ENCODE data around the gene KDM2A.

The KDM2A gene
- total RNA-seq = 316 to 368 reads per million in 2 donors

DNA sequence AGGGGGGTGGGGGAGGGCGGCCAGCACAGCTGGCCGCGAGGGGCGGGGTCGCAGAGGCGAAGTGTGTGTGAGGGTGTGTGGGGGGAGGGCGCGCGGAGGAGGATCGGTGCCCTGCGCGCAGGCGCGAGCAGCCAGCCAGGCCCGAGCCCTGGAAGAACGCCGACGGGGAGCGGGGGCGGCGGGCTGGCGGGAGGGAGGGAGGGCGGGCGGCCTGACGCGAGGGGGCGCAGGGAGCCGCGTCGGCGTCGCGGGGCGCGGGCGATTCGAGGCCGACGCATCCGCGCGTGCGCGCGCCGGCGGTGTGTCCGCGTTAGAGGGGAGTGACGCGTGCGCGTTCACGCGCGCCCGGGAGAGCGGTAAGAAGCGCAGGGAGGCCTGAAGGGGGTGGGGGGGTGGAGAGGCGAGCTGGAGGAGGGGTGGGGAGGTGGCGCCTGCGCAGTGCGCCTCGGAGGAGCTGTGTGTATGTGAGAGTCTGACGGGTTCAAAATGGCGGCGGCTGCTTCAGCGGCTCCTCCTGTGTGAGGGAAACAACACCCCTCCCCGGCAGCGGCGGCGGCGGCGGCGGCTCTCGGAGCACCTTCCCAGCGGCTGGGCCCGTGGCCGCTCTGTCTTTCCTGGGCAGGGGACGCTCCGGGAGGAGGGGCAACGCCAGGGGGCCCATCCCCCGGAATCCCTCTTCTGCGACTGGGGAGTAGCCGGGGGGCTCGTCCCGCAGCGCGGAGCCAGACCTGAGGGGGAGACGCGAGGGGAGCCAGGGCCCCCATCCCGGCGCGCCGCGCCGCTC lies at the start of gene KDM2A:
TSS of gene KDM2A (plus strand) at position 463 of the 784 bp plus-strand sequence. CDS start 2,054 bp downstream, outside the sequence.
- DNase-seq = peak; percentile 100

DNA sequence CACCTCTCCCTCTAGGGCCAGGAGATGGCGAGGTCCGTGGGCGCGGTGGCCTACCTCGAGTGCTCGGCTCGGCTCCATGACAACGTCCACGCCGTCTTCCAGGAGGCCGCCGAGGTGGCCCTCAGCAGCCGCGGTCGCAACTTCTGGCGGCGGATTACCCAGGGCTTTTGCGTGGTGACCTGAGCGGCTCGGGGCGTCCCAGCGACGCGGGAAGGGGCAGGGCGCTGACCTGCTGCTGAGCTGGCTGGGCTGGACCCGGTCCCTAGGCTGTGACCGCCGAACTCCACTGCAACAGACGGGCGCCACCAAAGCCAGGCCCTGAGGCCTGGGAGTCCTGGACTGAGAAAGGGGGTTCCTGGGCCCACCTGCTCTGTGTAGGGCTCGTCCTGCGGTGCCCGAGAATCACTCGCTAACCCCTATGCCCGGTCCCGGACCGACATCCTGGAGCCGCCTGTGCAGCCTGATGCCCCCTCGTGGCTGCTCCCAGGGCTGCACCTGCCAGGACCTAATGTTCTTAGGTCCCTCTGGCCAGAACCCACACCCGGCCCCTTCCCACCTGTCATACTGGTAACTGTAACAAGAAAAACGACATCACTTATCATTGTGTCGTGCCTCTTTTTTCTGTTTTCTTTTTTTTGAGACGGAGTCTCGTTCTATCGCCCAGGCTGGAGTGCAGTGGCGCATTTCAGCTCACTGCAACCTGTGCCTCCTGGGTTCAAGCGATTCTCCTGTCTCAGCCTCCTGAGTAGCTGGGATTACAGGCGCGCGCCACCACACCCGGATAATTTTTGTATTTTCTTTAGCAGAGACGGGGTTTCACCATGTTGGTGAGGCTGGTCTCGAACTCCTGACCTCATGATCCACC lies 47.4 kb upstream of the KDM2A start:
- DNase-seq = peak; percentile 48

DNA sequence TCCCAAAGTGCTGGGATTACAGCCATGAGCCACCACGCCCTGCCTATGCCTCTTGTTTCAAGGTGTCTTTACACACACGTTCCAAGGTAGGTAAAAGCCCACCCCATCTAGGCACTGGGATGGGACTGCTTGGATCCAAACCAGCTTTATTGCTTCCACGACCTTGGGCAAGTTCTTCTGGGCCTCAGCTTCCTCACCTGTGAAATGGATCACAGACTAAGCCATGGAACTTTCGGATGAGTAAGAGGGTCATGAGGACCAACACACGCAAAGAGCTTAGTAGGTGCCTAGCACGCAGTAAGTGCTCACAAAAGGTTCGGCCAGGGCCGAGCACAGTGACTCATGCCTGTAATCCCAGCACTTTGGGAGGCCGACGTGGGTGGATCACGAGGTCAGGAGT lies 46.8 kb upstream of the KDM2A start:
- no peak for DNase-seq

DNA sequence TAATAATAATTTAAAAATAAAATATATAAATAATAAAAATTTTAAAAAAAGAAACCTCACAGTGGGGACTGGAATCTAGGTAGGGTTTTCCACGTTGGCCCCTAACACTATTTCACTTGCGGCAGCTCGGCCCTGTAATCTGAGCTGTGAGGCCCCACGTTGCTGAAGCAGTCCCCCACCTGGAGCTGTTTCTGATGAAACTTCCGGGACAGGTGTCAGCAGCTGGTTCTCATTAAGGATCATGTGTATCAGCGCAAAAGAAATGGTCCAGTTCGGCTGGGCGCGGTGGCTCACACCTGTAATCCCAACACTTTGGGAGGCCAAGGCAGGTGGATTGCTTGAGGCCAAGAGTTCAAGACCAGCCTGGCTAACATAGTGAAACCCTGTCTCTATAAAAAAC lies 45.2 kb upstream of the KDM2A start:
- no peak for DNase-seq

DNA sequence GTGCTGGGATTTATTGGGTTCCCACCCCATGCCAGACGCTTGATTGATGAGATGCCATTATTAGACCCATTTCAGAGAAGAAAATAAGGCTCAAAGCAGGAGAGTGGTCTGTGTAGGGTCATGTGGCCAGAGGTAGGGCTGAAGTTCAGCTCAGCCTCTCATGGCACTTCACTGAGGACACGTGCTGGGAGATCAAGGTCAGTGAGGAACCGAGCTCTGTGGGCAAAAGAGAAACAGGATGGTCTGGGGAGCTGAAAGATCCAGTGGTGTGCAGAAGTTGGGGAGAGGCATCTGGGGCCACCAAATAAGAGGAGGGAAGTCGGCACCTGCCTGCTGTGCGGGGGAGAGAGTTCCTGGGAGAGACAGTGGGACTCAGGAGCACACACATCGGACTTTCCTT lies 42.9 kb upstream of the KDM2A start:
- DNase-seq = no peak

DNA sequence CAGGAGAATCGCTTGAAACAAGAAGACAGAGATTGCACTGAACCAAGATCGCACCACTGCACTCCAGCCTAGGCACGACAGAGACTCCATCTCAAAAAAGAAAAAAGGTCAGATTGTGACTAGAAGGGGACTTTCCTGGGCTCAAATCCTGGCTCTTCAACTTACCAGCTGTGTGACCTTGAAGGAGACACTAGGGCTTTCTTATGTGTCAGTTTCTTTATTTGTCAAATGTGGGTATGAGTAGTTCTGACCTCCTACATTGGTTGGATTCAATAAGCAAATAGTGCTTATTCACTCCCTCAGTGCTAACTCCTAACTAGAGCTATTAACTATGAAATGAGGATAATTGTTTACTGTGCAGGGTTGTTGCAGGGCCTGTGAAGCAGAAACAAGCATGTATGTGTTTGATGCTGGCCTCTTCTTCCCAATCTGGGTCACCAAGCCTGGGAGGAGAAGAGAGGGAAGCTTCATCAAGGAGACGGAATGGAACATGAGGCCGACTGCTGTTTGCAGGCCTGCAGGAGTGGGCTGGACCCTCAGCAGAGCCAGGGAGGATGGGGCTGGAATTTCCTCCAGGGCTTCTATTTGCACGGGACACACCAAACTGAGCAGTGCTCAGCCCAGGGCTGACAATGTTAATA lies 39.9 kb upstream of the KDM2A start:
- no peak for DNase-seq

DNA sequence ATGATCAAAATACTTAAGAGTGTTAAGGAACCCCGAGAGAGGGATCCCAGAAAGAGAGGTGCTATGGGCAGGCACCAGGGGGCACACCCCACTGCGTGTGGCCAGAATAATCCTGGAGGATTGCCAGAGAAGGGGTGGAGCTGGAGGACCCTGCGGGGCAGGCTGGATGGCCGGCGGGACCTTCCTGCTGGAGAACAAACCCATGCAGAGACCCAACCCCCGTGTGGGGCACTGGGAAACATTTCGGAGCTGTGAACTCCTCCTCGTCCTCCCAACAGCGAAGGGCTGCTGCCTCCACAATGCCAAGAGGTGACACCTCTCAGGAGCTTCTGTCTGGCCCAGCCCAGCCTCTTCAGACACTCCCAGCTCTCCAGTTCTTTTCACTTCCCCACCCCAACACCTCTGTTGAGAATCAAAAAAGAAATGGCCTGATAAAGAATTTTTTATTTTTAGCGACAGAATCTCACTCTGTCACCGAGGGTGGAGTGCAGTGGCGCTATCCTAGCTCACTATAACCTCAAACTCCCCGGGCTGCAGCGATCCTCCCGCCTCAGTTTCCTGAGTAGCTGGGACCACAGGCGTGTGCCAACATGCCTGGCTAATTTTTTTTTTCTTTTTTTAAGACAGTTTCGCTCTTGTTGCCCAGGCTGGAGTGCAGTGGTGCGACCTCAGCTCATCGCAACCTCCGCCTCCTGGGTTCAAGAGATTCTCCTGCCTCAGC lies 36.8 kb upstream of the KDM2A start:
- DNase-seq = no peak

DNA sequence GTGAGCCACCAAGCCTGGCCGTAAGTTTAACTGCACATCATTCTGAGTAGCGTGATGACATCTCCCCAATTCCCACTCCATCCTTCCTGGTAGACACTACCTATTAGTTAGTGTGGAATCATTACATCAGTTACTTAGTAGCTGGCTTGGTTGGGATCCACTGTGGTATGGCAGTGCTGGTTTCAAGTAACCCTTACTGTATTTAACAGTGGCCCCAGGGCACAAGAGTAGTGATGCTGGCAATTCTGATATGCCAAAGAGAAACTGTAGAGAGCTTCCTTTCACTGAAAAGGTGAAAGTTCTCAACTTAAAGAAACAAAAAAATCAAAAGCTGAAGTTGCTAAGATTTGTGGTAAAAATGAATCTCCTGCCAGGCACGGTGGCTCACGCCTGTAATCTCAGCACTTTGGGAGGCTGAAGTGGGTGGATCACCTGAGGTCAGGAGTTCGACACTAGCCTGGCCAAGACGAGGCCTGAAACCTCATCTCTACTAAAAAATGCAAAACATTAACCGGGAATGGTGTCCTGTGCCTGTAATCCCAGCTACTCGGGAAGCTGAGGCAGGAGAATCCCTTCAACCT lies 35.2 kb upstream of the KDM2A start:
- DNase-seq = no peak

DNA sequence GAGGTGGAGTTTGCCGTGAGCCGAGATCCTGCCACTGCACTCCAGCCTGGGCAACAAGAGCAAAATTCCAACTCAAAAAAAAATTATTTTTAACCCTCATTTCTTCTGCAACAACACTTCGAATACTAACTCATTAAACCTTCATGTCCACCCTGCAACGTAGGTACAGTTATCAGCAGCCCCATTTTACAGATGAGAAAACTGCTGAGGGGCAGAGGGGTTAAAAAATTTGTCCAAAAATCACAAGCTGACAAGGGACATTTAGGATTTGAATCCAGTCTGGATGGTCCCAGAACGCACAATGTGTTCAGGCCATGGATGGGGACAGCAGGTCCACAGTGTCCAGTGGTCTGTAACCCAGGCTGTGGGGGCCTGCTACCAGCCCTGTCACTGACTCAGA lies 33.4 kb upstream of the KDM2A start:
- no peak for DNase-seq

DNA sequence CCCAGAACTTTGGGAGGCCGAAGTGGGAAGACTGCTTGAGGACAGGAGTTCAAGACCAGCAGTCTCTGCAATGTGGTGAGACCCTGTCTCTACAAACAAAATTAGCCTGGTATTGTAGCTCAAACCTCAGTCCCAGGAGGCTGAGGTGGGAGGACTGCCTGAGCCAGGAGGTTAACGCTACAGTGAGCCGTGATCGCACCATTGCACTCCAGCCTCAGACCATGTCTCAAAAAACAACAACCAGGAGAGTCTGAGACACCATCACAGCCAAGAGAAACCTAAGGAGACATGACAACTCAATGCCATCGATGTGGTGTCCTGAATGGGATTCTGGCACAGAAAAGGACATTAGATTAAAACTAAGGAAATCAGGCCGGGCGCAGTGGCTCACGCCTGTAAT lies 28.3 kb upstream of the KDM2A start:
- no peak for DNase-seq

DNA sequence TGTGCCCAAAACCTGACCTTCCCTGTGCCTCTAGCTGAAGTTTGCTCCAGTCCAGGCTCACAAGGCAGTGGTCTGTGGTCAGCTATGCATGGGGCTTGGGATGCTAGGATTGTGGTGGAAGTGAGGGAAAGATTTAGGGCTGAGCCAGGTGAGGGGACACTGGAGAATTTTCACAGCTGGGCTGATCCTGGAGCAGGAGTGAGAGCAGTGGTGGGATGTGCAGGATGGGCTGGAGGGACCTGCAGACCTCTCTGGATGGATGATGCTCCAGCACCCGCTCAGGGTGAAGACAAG lies 23.9 kb upstream of the KDM2A start:
- DNase-seq = no peak

DNA sequence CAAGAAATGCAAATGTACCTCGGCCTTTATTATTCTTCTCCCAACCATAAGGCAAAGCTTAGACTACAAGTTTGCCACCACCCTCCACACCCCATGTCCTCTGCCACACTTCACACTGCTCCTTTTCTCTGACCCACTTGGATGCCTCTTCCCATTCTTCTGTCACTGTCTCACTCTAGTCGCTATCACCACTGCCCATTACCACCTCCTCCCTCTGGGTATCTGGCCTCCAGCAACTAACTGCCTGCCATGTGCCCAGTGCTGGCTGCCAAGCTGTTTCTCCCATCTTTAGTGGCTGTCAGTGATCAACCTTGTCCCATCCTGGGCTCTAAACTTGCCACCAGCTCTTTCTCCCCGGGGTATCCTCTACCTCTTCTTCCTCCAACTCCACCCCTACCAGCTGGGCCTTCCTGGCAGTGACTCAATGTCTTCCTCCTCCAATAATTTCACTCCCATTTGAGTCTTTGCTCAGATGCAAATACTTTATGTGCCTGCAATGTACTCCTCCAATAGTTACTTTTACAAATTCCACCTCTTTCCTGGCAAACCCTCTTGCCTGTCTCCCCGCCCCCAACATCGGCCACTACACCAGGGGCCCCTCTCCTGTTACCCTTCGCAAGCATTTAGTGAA lies 20.1 kb upstream of the KDM2A start:
- DNase-seq = no peak

DNA sequence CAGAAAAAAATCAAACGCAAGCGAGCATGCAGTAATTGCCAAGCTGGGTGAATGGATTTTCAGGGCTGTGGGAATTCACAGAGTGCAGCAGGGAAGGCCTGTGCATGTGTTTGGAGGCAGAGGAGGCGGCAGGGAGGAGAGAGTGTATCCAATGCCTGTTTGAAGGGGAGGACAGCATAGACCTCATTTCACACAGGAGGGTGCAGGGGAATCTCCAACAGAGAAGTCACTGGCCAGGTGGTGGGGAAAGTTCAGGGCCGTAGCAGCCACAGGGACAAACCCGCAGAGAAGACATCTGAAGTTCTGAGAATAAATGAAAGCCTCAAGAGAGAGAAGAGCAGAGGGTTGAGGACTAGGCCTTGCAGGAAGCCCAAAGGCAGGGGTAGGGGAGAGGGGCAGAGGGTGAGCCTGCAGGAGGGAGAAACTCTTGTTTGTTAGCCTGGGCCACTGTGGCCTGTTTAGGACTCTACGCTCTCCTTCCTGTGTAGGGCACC lies 19.2 kb upstream of the KDM2A start:
- DNase-seq = no peak

DNA sequence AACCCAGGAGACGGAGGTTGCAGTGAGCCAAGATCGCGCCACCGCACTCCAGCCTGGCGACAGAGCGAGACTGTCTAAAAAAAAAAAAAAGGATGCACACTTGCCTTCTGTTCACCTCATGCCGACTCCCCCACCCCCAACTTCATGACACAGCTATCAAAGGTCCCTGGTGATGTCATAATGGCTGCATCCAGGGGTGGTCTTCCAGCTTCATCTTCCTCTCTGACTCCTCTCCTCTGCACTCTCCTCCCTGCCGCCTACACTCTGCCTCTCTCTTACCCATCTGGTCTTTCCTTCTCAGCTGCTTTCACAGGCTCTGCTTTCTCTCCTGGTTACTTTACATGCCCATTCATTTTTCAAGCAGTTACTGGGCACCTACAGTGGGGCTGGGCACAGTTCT lies 16.4 kb upstream of the KDM2A start:
- no peak for DNase-seq

DNA sequence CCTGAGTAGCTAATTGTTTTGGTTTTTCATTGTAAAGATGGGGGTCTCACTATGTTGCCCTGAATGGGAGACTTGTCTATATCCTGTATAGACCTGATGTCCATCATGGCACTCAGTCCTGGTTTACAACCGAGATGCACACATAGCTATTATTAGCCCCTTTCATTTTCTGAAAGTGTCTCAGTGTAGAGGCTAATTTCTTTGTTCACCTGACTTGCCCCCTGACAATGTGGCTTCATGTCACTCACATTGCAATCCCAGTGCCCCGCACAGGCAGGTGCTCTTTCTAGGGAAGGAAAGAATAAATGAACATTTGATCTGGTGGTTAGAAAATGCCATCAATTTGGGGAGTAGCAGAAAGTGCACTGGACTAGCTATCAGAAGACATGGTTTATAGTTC lies 13.1 kb upstream of the KDM2A start:
- no peak for DNase-seq

DNA sequence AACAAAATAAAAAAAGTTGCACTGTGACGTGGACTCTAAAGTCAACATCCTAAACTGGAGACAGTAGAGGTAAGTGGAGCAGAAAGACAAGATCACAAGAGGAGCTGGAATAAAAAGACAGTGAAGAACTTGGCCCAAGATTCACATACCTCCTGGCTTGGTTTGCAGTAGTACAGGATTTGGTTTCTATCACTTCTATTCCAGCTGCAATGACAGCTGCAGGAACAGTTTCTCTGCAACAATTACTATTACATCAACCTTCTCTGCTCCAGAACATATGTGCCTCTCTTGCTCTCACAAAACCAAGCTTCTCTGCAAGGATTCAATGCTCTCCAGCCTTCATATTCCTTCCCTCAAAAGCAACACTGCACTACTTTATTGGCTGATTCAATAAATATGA lies 7.8 kb upstream of the KDM2A start:
- no peak for DNase-seq

DNA sequence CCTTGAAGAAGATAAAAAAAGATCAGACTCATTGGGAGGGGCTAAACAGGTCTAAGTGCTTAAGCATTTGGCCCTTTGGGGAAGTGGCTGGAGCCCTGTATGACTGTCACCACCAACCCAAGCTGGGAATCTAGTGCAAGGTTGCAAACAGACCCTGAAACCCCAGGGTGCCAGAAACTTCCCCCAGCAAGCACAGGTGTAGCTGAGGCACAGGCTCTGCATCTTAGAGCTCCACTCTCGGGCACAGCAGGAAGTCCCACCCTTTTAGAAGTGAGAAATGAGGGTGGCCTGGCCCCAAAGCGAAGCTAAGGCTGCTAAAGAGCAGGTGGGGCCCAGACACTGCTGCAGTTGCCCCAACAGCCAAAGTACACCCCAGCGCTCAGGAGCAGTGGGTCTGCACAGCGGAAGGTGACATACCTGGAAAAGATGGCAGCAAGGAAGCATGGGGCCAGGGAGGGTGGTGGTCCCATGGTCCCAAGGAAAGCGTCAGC lies 5.8 kb upstream of the KDM2A start:
- DNase-seq = no peak

DNA sequence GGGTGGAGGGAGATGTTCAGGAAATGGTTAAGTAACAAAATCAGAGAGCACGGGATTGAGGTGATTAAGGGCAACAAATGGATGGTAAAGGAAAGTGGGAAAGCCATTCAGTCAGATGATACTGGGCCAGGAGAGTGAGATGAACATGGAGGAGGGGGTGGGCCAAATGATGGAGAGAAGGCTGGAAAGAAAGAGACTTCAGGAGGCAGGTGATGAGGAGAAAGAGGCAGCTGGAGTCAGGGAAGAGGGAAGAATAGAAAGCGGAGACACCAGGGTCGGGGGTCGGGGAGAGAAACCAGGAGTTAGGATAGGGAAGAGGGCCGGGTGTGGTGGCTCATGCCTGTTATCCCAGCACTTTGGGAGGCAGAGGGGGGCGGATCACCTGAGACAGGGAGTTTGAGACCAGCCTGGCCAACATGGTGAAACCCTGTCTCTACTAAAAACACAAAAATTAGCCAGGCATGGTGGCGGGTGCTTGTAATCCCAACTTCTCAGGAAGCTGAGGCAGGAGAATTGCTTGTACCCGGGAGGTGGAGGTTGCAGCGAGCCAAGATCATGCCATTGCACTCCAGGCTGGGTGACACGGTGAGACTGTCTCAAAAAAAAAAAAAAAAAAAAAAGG lies 4.7 kb upstream of the KDM2A start:
- DNase-seq = no peak

DNA sequence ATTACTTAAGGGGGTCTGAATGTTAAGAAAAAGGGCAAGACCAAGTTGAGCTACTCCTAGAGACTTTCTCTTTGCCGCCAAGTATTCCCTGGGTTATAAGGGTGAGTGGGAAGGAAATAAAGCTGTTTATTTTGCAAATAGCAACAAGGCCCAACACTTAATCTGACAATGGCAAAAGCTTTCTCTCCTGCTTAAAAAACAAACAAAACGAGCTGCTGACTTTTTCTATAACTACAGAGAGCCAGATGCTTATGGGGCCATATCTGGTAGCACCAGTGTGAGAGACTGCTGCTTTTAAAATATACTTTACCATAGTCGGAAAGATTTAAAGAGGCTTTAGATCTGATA lies 2.3 kb upstream of the KDM2A start:
- no peak for DNase-seq

DNA sequence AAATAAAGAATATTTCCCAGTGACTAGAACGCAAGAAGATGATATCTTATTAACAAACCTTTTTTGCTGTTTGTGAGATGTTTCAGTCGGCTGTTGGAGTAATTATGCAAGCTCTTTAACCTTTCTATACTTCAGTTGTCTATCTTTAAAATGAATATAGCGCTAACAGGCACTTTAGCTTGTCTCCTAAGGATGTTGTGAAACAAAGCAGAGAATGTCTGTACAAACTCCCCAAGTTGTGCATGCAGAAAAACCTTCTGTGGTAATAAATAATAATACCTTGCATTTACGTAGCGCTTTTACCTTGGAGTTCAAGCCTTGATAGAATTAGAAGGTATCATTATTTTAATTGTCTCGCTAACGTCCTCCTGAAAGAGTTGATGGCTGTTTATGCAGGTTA lies 1.9 kb upstream of the KDM2A start:
- no peak for DNase-seq

DNA sequence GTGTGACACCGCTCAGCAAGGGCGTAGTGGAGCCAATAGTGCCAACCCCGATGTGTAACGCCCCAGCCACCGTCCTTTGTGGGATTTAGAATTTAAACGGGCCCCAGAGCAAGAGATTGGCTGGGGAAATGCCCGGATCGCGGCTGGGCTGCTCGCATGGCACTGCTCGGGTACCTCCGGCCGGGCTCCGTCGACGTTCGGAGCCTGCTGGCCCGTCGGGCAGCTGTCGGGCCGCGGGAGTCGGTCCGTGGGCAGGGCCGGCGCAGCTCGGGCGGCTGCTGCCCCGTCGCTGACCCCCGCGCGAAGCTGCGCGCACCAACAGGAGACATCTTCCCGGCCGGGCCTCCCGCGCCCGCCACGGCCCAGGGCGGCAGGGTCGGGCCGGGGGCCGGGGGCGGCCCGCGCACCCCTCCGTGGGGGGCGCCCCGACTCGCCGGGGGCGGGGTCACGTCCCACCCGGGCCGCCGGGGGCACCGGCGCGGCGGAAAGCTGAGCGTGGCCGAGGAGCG lies 1.3 kb upstream of the KDM2A start:
- peak; percentile 33 for DNase-seq
